Liver (tissue), 9 donors: ENCODE measurements around the gene WDR26. TPM values are rescaled to one million over a fixed set of nuclear protein-coding genes. Genes with fewer than 3 reads are reported as not detected.

Source experiments
- DNase-seq: peaks from one replicate; pipeline ENCODE4 v3.0.0-alpha.2; 2017; ENCODE audit warnings: low spot score
- H3K27ac ChIP-seq, 2 donors: one replicate each; pipeline ENCODE4 v1.7.0; 2013; ENCODE audit warnings: inconsistent platforms in 2 of 2, low read length in 2 of 2, control low read depth in 1 of 2, low read depth in 1 of 2, mild to moderate bottlenecking in 1 of 2
- H3K27me3 ChIP-seq, 4 donors: one replicate each; pipeline versions ENCODE4 v1.6.1 to v1.7.0; 2013; ENCODE audit warnings: low read length in 3 of 4, inconsistent platforms in 1 of 4, mild to moderate bottlenecking in 1 of 4, moderate library complexity in 1 of 4; ENCODE audit not compliant: control insufficient read depth in 4 of 4, insufficient read depth in 4 of 4
- H3K36me3 ChIP-seq, 4 donors: one replicate each; pipeline versions ENCODE4 v1.6.1 to v1.7.0; 2013; ENCODE audit warnings: low read length in 3 of 4, mild to moderate bottlenecking in 3 of 4, low read depth in 1 of 4, moderate library complexity in 1 of 4; ENCODE audit not compliant: control insufficient read depth in 4 of 4, insufficient read depth in 3 of 4
- H3K4me1 ChIP-seq, 4 donors: one replicate each; pipeline versions ENCODE4 v1.6.1 to v1.7.0; 2013; ENCODE audit warnings: low read length in 3 of 4, mild to moderate bottlenecking in 3 of 4, moderate library complexity in 1 of 4; ENCODE audit not compliant: control insufficient read depth in 4 of 4, insufficient read depth in 4 of 4
- H3K4me3 ChIP-seq, 3 donors: one replicate each; pipeline versions ENCODE4 v1.6.1 to v1.7.0; 2013; ENCODE audit warnings: low read length in 3 of 3, control low read depth in 1 of 3, low read depth in 1 of 3, mild to moderate bottlenecking in 1 of 3
- H3K9ac ChIP-seq, 2 donors: one replicate each; pipeline ENCODE4 v1.7.0; 2013; ENCODE audit warnings: low read length in 2 of 2, mild to moderate bottlenecking in 2 of 2, moderate library complexity in 2 of 2, control low read depth in 1 of 2, low read depth in 1 of 2
- H3K9me3 ChIP-seq, 4 donors: one replicate each; pipeline versions ENCODE4 v1.6.1 to v1.7.0; 2013; ENCODE audit warnings: low read length in 3 of 4; ENCODE audit not compliant: control insufficient read depth in 4 of 4
- ATF3 ChIP-seq: IDR thresholded peaks from 2 replicates; pipeline ENCODE4 v1.6.1; 2016; ENCODE audit warnings: antibody characterized with exemption
- CTCF ChIP-seq: fragments of 150-350 bp; IDR thresholded peaks from 2 replicates; pipeline ENCODE4 v1.5.1; 2017; ENCODE audit warnings: improper control_type of control experiment, low read depth, low read length; ENCODE audit not compliant: missing input control
- EGR1 ChIP-seq, 2 donors: IDR thresholded peaks; 2 replicates each; pipeline ENCODE4 v1.6.1; 2016 to 2018; ENCODE audit warnings: antibody characterized with exemption in 2 of 2, low read depth in 2 of 2
- FOXA1 ChIP-seq: IDR thresholded peaks from 2 replicates; pipeline ENCODE4 v1.6.1; 2016; ENCODE audit warnings: antibody characterized with exemption
- FOXA2 ChIP-seq: IDR thresholded peaks from 2 replicates; pipeline ENCODE4 v1.6.1; 2016; ENCODE audit warnings: antibody characterized with exemption
- GABPA ChIP-seq, 2 donors: IDR thresholded peaks in 1 of 2; conservative IDR thresholded peaks in 1 of 2; 2 replicates each; pipeline ENCODE4 v1.6.1; 2016; ENCODE audit warnings: antibody characterized with exemption in 2 of 2, mild to moderate bottlenecking in 1 of 2, moderate library complexity in 1 of 2
- HNF4A ChIP-seq, 2 donors: conservative IDR thresholded peaks; 2 replicates each; pipeline ENCODE4 v1.6.1; 2016; ENCODE audit warnings: antibody characterized with exemption in 2 of 2, mild to moderate bottlenecking in 2 of 2
- HNF4G ChIP-seq: IDR thresholded peaks from 2 replicates; pipeline ENCODE4 v1.6.1; 2016; ENCODE audit warnings: antibody characterized with exemption
- JUND ChIP-seq, 2 donors: IDR thresholded peaks; 2 replicates each; pipeline ENCODE4 v1.6.1; 2016; ENCODE audit warnings: antibody characterized with exemption in 2 of 2
- NR2F2 ChIP-seq: IDR thresholded peaks from 2 replicates; pipeline ENCODE4 v1.6.1; 2016; ENCODE audit warnings: antibody characterized with exemption
- RAD21 ChIP-seq, 2 donors: IDR thresholded peaks; 2 replicates each; pipeline ENCODE4 v1.6.1; 2016; ENCODE audit warnings: antibody characterized with exemption in 2 of 2, mild to moderate bottlenecking in 2 of 2
- RXRA ChIP-seq, 2 donors: IDR thresholded peaks; 2 replicates each; pipeline ENCODE4 v1.6.1; 2017 to 2018; ENCODE audit warnings: antibody characterized with exemption in 2 of 2, mild to moderate bottlenecking in 1 of 2
- TAF1 ChIP-seq: conservative IDR thresholded peaks from 2 replicates; pipeline ENCODE4 v1.6.1; 2016; ENCODE audit warnings: antibody characterized with exemption, mild to moderate bottlenecking
- YY1 ChIP-seq: IDR thresholded peaks from 2 replicates; pipeline ENCODE4 v1.6.1; 2016; ENCODE audit warnings: antibody characterized with exemption, mild to moderate bottlenecking
- WGBS: extraction: QIAGEN DNeasy Blood & Tissue Kit; methylation state at CpG from one replicate; pipeline ENCODE4 v1.1.7; 2013; 5-methylcytosine and 5-hydroxymethylcytosine counted together
- polyA plus RNA-seq, 2 donors: library from polyadenylated mRNA; stranded (reverse) in 1 of 2; unstranded in 1 of 2; fragments of 200-250 nt in 1 of 2; fragments of >200 nt in 1 of 2; fragmentation: Nextera tagmentation in 1 of 2; extraction: Ambion mirVana in 1 of 2; gene quantifications; one replicate each; pipeline versions ENCODE4 v1.2.1 to v1.2.3, GENCODE V29; 2013 to 2015
- total RNA-seq, 2 donors: library from RNA; depleted of rRNA; stranded (reverse); fragments of >200 nt; gene quantifications; one replicate each; pipeline ENCODE4 v1.2.3, GENCODE V29; 2014
- TF ChIP-seq, protein P1 (sequence below): IDR thresholded peaks from 2 replicates; pipeline ENCODE4 v1.6.1; 2016; ENCODE audit warnings: antibody characterized with exemption
- TF ChIP-seq, protein P2 (sequence below): IDR thresholded peaks from 2 replicates; pipeline ENCODE4 v1.6.1; 2016; ENCODE audit warnings: antibody characterized with exemption
- donor health status: healthy.
- donor health status: healthy.
- donor health status: healthy.
- donor health status: healthy.
- donor health status: healthy.

WDR26 gene
- total and polyA plus RNA-seq, 4 donors: 9.4 to 119 (median 34.9) TPM

DNA sequence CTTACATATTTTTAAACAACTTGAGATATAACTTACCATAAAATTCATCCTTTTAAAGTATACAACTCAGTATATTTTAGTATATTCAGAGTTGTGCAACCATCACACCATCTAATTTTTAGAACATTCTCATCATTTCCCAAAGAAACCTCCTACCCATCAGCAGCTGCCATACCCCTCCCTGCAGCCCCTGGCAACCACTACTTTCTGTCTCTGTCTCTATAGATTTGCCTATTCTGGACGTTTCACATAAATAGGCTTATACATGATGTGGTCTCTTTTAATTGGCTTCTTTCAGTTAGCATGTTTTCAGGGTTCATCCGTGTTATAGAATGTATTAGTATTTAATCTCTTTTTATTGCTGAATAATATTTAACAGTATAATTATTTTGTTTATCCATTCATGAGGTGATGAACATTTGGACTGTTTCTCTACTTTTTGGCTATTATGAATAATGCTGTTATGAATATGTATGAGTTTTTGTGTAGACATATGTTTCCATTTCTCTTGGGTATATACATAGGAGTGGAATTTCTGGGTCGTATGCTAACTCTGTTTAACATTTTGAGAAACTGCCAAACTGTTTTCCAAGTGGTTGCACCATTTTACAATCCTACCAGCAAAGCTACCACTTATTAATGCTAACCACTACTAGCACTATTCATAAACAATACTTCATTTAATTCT is 29.5 kb downstream of the WDR26 start:
- no peaks in the 10 kb centered on the region for H3K27me3 ChIP-seq
- H3K36me3 ChIP-seq: peaks cover 8 to 67% (median 63%) of the 10 kb centered on the region in 4 donors
- DNase-seq: no peak
- TF ChIP-seq RAD21 (IDR thresholded peaks at IDR 0.05) (no peak), FOXA2 (no peak), HNF4A (conservative IDR thresholded peaks at IDR 0.05) (no peak), NR2F2 (no peak), YY1 (no peak), RXRA (IDR thresholded peaks at IDR 0.05) (no peak), HNF4G (no peak), GABPA (IDR thresholded peaks at IDR 0.05 in 1 of 2, conservative IDR thresholded peaks at IDR 0.05 in 1 of 2) (no peak), EGR1 (IDR thresholded peaks at IDR 0.05; ENCODE audit: low read depth in 2 of 2) (no peak), FOXA1 (no peak), CTCF (no peak), TAF1 (no peak), ATF3 (no peak)
- TF ChIP-seq, protein P1, sequence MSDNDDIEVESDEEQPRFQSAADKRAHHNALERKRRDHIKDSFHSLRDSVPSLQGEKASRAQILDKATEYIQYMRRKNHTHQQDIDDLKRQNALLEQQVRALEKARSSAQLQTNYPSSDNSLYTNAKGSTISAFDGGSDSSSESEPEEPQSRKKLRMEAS: no peak
- TF ChIP-seq, protein P2, sequence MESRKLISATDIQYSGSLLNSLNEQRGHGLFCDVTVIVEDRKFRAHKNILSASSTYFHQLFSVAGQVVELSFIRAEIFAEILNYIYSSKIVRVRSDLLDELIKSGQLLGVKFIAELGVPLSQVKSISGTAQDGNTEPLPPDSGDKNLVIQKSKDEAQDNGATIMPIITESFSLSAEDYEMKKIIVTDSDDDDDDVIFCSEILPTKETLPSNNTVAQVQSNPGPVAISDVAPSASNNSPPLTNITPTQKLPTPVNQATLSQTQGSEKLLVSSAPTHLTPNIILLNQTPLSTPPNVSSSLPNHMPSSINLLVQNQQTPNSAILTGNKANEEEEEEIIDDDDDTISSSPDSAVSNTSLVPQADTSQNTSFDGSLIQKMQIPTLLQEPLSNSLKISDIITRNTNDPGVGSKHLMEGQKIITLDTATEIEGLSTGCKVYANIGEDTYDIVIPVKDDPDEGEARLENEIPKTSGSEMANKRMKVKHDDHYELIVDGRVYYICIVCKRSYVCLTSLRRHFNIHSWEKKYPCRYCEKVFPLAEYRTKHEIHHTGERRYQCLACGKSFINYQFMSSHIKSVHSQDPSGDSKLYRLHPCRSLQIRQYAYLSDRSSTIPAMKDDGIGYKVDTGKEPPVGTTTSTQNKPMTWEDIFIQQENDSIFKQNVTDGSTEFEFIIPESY: no peak
- peaks cover 0 to 5% (median 0%) of the 10 kb centered on the region in 4 donors for H3K4me1 ChIP-seq
- H3K9me3 ChIP-seq: no peaks in the 10 kb centered on the region
- 82% methylated on average over 3 of the region's 3 CpGs for WGBS
- no peak overlapping the region for H3K9ac ChIP-seq
- no peak overlapping the region for H3K4me3 ChIP-seq
- H3K27ac ChIP-seq: no peak overlapping the region

DNA sequence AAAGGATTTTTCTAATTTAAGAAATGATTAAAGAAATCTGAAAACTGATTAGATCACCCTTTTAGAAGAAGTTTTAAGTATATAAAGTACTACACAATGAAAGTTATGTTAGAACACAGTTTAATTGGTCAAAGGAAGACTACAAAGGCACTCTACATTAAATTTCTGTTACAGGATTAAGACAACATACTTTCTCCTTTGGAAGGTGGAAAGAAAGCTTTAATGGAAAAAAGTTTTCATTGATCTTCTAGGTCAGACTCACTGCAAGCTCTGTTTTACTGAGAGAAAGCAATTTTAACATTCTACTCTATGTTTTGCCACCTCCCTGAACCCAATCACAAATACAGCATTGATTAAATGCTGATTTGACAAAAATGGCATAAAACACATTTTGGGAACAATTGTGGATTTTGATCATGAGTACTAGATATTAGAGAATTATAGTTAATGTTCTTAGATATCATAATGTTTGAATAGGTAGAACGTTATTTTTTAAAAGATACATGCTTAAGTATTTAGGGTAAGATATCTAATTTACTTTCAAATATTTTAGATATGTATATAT is 32.0 kb downstream of the WDR26 start:
- H3K36me3 ChIP-seq: peaks cover 6 to 81% (median 70%) of the 10 kb centered on the region in 4 donors
- H3K9me3 ChIP-seq: no peaks in the 10 kb centered on the region
- 90% methylated on average over 1 of the region's 1 CpG for WGBS
- TF ChIP-seq GABPA (IDR thresholded peaks at IDR 0.05 in 1 of 2, conservative IDR thresholded peaks at IDR 0.05 in 1 of 2) (no peak), JUND (IDR thresholded peaks at IDR 0.05) (no peak), HNF4G (no peak), YY1 (no peak), CTCF (no peak), NR2F2 (no peak)
- TF ChIP-seq, protein P1: no peak
- DNase-seq: no peak
- no peak overlapping the region for H3K27ac ChIP-seq
- H3K27me3 ChIP-seq: no peaks in the 10 kb centered on the region
- H3K4me3 ChIP-seq: no peak overlapping the region
- H3K4me1 ChIP-seq: no peaks in the 10 kb centered on the region
- H3K9ac ChIP-seq: no peak overlapping the region
